CD14-positive monocyte (primary cell): ENCODE results near the gene CAVIN4. TPM values are rescaled to one million over a fixed set of nuclear protein-coding genes. Genes with fewer than 3 reads are reported as not detected.

Experiments used
- DNase-seq, 3 donors: peaks; one replicate each; pipeline ENCODE4 v3.0.0-alpha.2; 2011 to 2022
- H2AFZ ChIP-seq: 2 replicates; pipeline ENCODE4 v1.6.0; 2012; ENCODE audit warnings: mild to moderate bottlenecking, low read depth, low read length, inconsistent platforms; ENCODE audit not compliant: insufficient read depth, poor library complexity, severe bottlenecking
- H3K27ac ChIP-seq, 2 donors: 1 replicate in 1 of 2; 2 replicates in 1 of 2; pipeline ENCODE4 v1.5.1; 2012 to 2013; ENCODE audit warnings: low read length in 2 of 2, control low read depth in 1 of 2, inconsistent platforms in 1 of 2, low read depth in 1 of 2, mild to moderate bottlenecking in 1 of 2
- H3K27me3 ChIP-seq, 2 donors: one replicate each; pipeline versions ENCODE4 v1.6.0 to v1.6.1; 2011 to 2013; ENCODE audit warnings: low read length in 2 of 2; ENCODE audit not compliant: control insufficient read depth in 2 of 2, insufficient read depth in 2 of 2
- H3K36me3 ChIP-seq, 2 donors: replicated peaks in 1 of 2; 1 replicate in 1 of 2; 2 replicates in 1 of 2; pipeline versions ENCODE4 v1.5.1 to v1.6.1; 2012 to 2013; ENCODE audit warnings: low read length in 2 of 2, control low read depth in 1 of 2, inconsistent platforms in 1 of 2, mild to moderate bottlenecking in 1 of 2; ENCODE audit not compliant: insufficient read depth in 2 of 2, control insufficient read depth in 1 of 2
- H3K4me1 ChIP-seq, 2 donors: 1 replicate in 1 of 2; 2 replicates in 1 of 2; pipeline versions ENCODE4 v1.5.1 to v1.6.1; 2012 to 2013; ENCODE audit warnings: low read length in 2 of 2, control low read depth in 1 of 2, inconsistent platforms in 1 of 2, mild to moderate bottlenecking in 1 of 2, moderate library complexity in 1 of 2; ENCODE audit not compliant: insufficient read depth in 2 of 2, control insufficient read depth in 1 of 2
- H3K4me2 ChIP-seq: replicated peaks from 2 replicates; pipeline ENCODE3; 2012; ENCODE audit warnings: low read length, moderate library complexity, mild to moderate bottlenecking; ENCODE audit not compliant: poor library complexity, severe bottlenecking; ENCODE audit errors: extremely low read depth
- H3K4me3 ChIP-seq, 3 experiments: fragments of 200-600 bp in 1 of 3; sonication (generic) in 1 of 3; replicated peaks in 1 of 3; 1 replicate in 2 of 3; 2 replicates in 1 of 3; pipeline ENCODE4 v1.5.1; 2011 to 2013; ENCODE audit warnings: low read length in 3 of 3, mild to moderate bottlenecking in 3 of 3, control low read depth in 2 of 3, low read depth in 2 of 3, inconsistent platforms in 1 of 3, moderate library complexity in 1 of 3
- H3K79me2 ChIP-seq: 2 replicates; pipeline ENCODE4 v1.6.0; 2012; ENCODE audit warnings: mild to moderate bottlenecking, control low read depth, inconsistent platforms, low read length, moderate library complexity; ENCODE audit not compliant: insufficient read depth
- H3K9ac ChIP-seq: 2 replicates; pipeline ENCODE4 v1.6.0; 2017; ENCODE audit warnings: low read length, mild to moderate bottlenecking; ENCODE audit not compliant: insufficient read depth, poor library complexity, severe bottlenecking
- H3K9me3 ChIP-seq, 2 donors: replicated peaks in 1 of 2; 1 replicate in 1 of 2; 2 replicates in 1 of 2; pipeline versions ENCODE4 v1.5.1 to v1.6.1; 2012 to 2013; ENCODE audit warnings: low read length in 2 of 2, control low read depth in 1 of 2; ENCODE audit not compliant: control insufficient read depth in 1 of 2, insufficient read depth in 1 of 2
- H4K20me1 ChIP-seq: 2 replicates; pipeline ENCODE4 v1.6.0; 2012; ENCODE audit warnings: mild to moderate bottlenecking, low read length, control low read depth, moderate library complexity; ENCODE audit not compliant: insufficient read depth
- H3K27ac Mint-ChIP-seq, 7 donors: one replicate each; pipeline ENCODE4 v1.8.0; 2020; ENCODE audit warnings: mild to moderate bottlenecking in 7 of 7, mixed read lengths in 7 of 7, moderate library complexity in 6 of 7, inconsistent platforms in 2 of 7
- H3K27me3 Mint-ChIP-seq, 3 donors: one replicate each; pipeline ENCODE4 v1.8.0; 2021 to 2022; ENCODE audit warnings: low read depth in 3 of 3, mild to moderate bottlenecking in 3 of 3, mixed read lengths in 3 of 3, moderate library complexity in 3 of 3, inconsistent platforms in 1 of 3
- H3K36me3 Mint-ChIP-seq, 2 donors: one replicate each; pipeline ENCODE4 v1.8.0; 2020; ENCODE audit warnings: mixed read lengths in 2 of 2, inconsistent platforms in 1 of 2, mild to moderate bottlenecking in 1 of 2
- H3K4me1 Mint-ChIP-seq: one replicate; pipeline ENCODE4 v1.8.0; 2020; ENCODE audit warnings: mild to moderate bottlenecking, mixed read lengths
- H3K4me3 Mint-ChIP-seq, 2 donors: one replicate each; pipeline ENCODE4 v1.8.0; 2020; ENCODE audit warnings: mild to moderate bottlenecking in 2 of 2, mixed read lengths in 2 of 2, moderate library complexity in 1 of 2
- H3K9me3 Mint-ChIP-seq, 7 donors: one replicate each; pipeline ENCODE4 v1.8.0; 2020 to 2022; ENCODE audit warnings: mixed read lengths in 7 of 7, mild to moderate bottlenecking in 6 of 7, moderate library complexity in 6 of 7, inconsistent platforms in 2 of 7
- CTCF ChIP-seq: fragments of 200-600 bp; IDR thresholded peaks from one replicate; pipeline ENCODE4 v1.8.0; 2022; ENCODE audit warnings: antibody characterized with exemption, mild to moderate bottlenecking
- WGBS: methylation state at CpG from one replicate; pipeline ENCODE4 v1.1.5; 2013; ENCODE audit warnings: missing lambda C conversion rate; ENCODE audit not compliant: insufficient coverage; 5-methylcytosine and 5-hydroxymethylcytosine counted together
- intact Hi-C, 2 donors: fragments of 100-400 bp; cut with micrococcal nuclease; formaldehyde crosslinking; loops; one replicate each; pipeline versions ENCODE4 v1.15.0 to v1.15.1; 2023
- polyA plus RNA-seq, 3 donors: library from polyadenylated mRNA; depleted of rRNA in 1 of 3; unstranded in 2 of 3; stranded (reverse) in 1 of 3; fragments of 300-500 nt in 2 of 3; fragments of >200 nt in 1 of 3; fragmentation: Illumina TruSeq in 2 of 3; gene quantifications; 1 replicate in 2 of 3; 2 replicates in 1 of 3; pipeline ENCODE4 v1.2.3, GENCODE V29; 2012 to 2021

CAVIN4 gene
- polyA plus RNA-seq, 3 donors: not detected

- no peak overlapping the region for H2AFZ ChIP-seq
- Mint-ChIP-seq H3K27ac (no peak overlapping the region), H3K36me3 (no peaks in the 10 kb centered on the region), H3K4me3 (no peak overlapping the region), H3K4me1 (no peaks in the 10 kb centered on the region), H3K9me3 (no peaks in the 10 kb centered on the region), H3K27me3 (no peaks in the 10 kb centered on the region)
- H3K27me3 ChIP-seq: no peaks in the 10 kb centered on the region
- H3K27ac ChIP-seq: no peak overlapping the region
- no peaks in the 10 kb centered on the region for H4K20me1 ChIP-seq
- no peak overlapping the region for H3K4me2 ChIP-seq
- intact Hi-C loops: no loop called here
- H3K4me3 ChIP-seq: no peak overlapping the region
- H3K36me3 ChIP-seq: no peaks in the 10 kb centered on the region
- 92% methylated on average over 3 of the region's 3 CpGs for WGBS
- DNase-seq: no peak
- no peaks in the 10 kb centered on the region for H3K79me2 ChIP-seq
- no peaks in the 10 kb centered on the region for H3K4me1 ChIP-seq
- no peak overlapping the region for H3K9ac ChIP-seq
- no peaks in the 10 kb centered on the region for H3K9me3 ChIP-seq
- no peak for TF ChIP-seq CTCF
These were observed 20.8 kb upstream of the CAVIN4 start for GRCh38 chr9:100557053-100557452.

GRCh38 chr9:100561256-100561655 is 16.6 kb upstream of the CAVIN4 start:
- TF ChIP-seq CTCF: no peak
- Mint-ChIP-seq H3K4me3 (no peak overlapping the region), H3K4me1 (no peaks in the 10 kb centered on the region), H3K9me3 (no peaks in the 10 kb centered on the region), H3K27ac (no peak overlapping the region), H3K27me3 (no peaks in the 10 kb centered on the region), H3K36me3 (no peaks in the 10 kb centered on the region)
- Histone ChIP-seq H3K36me3 (no peaks in the 10 kb centered on the region), H3K27me3 (no peaks in the 10 kb centered on the region), H2AFZ (no peak overlapping the region), H3K79me2 (no peaks in the 10 kb centered on the region), H3K4me2 (no peak overlapping the region), H3K9me3 (no peaks in the 10 kb centered on the region), H3K4me3 (no peak overlapping the region), H3K9ac (no peak overlapping the region), H4K20me1 (no peaks in the 10 kb centered on the region), H3K27ac (no peak overlapping the region), H3K4me1 (no peaks in the 10 kb centered on the region)
- intact Hi-C loops: no loop called here
- DNase-seq: no peak
- WGBS: 100% methylated on average over 2 of the region's 3 CpGs
